ENCODE results near the gene AQP10. TPM values are rescaled to one million over a fixed set of nuclear protein-coding genes. Genes with fewer than 3 reads are reported as not detected.
"Not testable (repeated sequence)": the region's sequence is repeated elsewhere in the genome, so short reads cannot be mapped to it uniquely, and the experiment has no call there.

The AQP10 gene
- total RNA-seq, 4 donors from 2014 or later: not detected

- no peaks in the 10 kb centered on the region for H3K36me3 ChIP-seq
- intact Hi-C loops (cut with DNase I; ENCODE audit: low total_unique reads) (no loop called here), in situ Hi-C loops (cut with MboI; ENCODE audit: low sequenced_read_pairs in 4 of 4) (no loop called here)
- H3K27me3 ChIP-seq: no peaks in the 10 kb centered on the region
- H3K4me3 ChIP-seq: no peak overlapping the region
- no peaks in the 10 kb centered on the region for H3K4me1 ChIP-seq
- ATAC-seq (no peak), DNase-seq (no peak)
- H3K9me3 ChIP-seq: no peaks in the 10 kb centered on the region
- TF ChIP-seq, protein P1, sequence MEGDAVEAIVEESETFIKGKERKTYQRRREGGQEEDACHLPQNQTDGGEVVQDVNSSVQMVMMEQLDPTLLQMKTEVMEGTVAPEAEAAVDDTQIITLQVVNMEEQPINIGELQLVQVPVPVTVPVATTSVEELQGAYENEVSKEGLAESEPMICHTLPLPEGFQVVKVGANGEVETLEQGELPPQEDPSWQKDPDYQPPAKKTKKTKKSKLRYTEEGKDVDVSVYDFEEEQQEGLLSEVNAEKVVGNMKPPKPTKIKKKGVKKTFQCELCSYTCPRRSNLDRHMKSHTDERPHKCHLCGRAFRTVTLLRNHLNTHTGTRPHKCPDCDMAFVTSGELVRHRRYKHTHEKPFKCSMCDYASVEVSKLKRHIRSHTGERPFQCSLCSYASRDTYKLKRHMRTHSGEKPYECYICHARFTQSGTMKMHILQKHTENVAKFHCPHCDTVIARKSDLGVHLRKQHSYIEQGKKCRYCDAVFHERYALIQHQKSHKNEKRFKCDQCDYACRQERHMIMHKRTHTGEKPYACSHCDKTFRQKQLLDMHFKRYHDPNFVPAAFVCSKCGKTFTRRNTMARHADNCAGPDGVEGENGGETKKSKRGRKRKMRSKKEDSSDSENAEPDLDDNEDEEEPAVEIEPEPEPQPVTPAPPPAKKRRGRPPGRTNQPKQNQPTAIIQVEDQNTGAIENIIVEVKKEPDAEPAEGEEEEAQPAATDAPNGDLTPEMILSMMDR (IDR thresholded peaks at IDR 0.05 in 4 of 5, conservative IDR thresholded peaks at IDR 0.05 in 1 of 5): no peak
- TF ChIP-seq POLR2A (IDR thresholded peaks at IDR 0.05): no peak
- no peak overlapping the region for H3K27ac ChIP-seq
Measured at GRCh38 chr1:154361357-154361756, 40.5 kb downstream of the AQP10 start.

DNA sequence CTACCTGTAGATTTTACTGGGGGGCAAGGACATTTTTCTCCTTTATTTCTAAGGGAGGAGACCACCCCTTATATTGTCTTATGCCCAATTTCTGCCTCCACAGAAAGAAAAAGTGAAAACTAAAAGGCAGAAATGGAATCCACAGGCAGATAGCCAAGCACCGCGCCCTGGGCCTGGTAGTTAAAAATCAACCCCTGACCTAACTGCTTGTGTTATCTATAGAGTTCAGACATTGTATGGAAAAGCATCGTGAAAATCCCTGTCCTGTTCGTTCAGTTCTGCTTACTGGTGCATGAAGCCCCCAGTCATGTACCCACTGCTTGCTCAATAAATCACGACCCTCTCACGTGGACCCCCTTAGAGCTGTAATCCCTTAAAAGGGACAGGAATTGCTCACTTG, 50.5 kb downstream of the AQP10 start:
- intact Hi-C loops (cut with DNase I; ENCODE audit: low total_unique reads): no loop called here
- in situ Hi-C loops (cut with MboI; ENCODE audit: low sequenced_read_pairs in 4 of 4): no loop called here

DNA sequence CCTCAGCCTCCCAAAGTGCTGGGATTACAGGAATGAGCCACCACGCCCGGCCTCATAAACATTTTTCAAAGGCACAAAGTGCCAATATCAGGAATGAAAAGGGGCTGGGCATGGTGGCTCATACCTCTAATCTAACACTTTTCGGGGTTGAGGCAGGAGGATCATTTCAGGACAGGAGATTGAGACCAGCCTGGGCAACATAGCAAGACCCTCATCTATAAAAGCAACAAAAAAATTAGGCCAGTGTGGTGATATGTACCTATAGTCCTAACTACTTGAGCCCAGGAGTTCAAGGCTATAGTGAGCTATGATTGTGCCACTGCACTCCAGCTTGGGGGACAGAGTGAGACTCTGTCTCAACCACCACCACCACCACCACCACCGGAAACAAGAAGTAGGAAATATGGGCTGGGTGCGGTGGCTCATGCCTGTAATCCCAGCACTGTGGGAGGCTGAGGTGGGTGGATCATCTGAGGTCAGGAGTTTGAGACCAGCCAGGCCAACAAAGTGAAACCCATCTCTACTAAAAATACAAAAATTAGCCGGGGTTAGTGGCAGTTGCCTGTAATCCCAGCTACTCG, 53.0 kb downstream of the AQP10 start:
- H3K9me3 ChIP-seq; H3K27me3 ChIP-seq; H3K36me3 ChIP-seq; ATAC-seq; H3K27ac ChIP-seq; intact Hi-C loops (cut with DNase I; ENCODE audit: low total_unique reads); H3K4me3 ChIP-seq; H3K4me1 ChIP-seq; in situ Hi-C loops (cut with MboI; ENCODE audit: low sequenced_read_pairs in 4 of 4); DNase-seq: not testable (repeated sequence)

More for the DNA sequence above, 50.5 kb downstream of the AQP10 start:
- Histone ChIP-seq H3K4me1 (no peaks in the 10 kb centered on the region), H3K4me3 (no peak overlapping the region), H3K27me3 (no peaks in the 10 kb centered on the region), H3K9me3 (no peaks in the 10 kb centered on the region), H3K36me3 (no peaks in the 10 kb centered on the region), H3K27ac (no peak overlapping the region)
- no peak for ATAC-seq
- no peak for TF ChIP-seq POLR2A (IDR thresholded peaks at IDR 0.05)
- TF ChIP-seq, protein P1 (IDR thresholded peaks at IDR 0.05 in 4 of 5, conservative IDR thresholded peaks at IDR 0.05 in 1 of 5): no peak
- DNase-seq: no peak

Other genes starting within 250 kb of the AQP10 start
- under 1 TPM in 3 of 4 donors, not detected in 1; 0.07 to 0.24 (median 0.10) TPM for gene NUP210L, start 166.0 kb upstream of the AQP10 start, total RNA-seq
- gene TPM3, start 129.0 kb upstream of the AQP10 start, total RNA-seq: 1,000 to 10,000 TPM; 1,776 to 3,699 (median 2,786) TPM
- not detected for gene CFAP141, start 114.8 kb upstream of the AQP10 start, total RNA-seq
- gene UBAP2L, start 100.1 kb upstream of the AQP10 start, total RNA-seq: 10 to 100 TPM; 38.5 to 72.8 (median 50.8) TPM
- 100 to 1,000 TPM; 145 to 205 (median 177) TPM for gene HAX1, start 48.5 kb upstream of the AQP10 start, total RNA-seq
- 10 to 100 TPM in 1 of 4 donors, 1 to 10 TPM in 3; 5.8 to 22.5 (median 7.2) TPM for gene ATP8B2, start 4.4 kb downstream of the AQP10 start, total RNA-seq
- 100 to 1,000 TPM; 271 to 435 (median 367) TPM for gene IL6R, start 84.2 kb downstream of the AQP10 start, total RNA-seq
- 1 to 10 TPM in 1 of 4 donors, under 1 TPM in 3; 0.61 to 4.2 (median 0.62) TPM for gene TDRD10, start 181.1 kb downstream of the AQP10 start, total RNA-seq
- 1 to 10 TPM; 5.0 to 6.9 (median 6.2) TPM for gene SHE, start 181.3 kb downstream of the AQP10 start, total RNA-seq
- 10 to 100 TPM; 18.8 to 42.8 (median 24.1) TPM for gene UBE2Q1, start 237.6 kb downstream of the AQP10 start, total RNA-seq
- not detected for gene CHRNB2, start 246.7 kb downstream of the AQP10 start, total RNA-seq

All from gastrocnemius medialis (tissue), 4 donors.